Activated B cell treated with CpG ODN at 0.5 μM for 24 hours (primary cell): ENCODE results near the gene PHF24. TPM values are rescaled to one million over a fixed set of nuclear protein-coding genes. Genes with fewer than 3 reads are reported as not detected.

Experiments
- ATAC-seq: fragments of 200-7000 bp; cut with Tn5 transposase; one replicate; pipeline ENCODE4 v1.10.0; 2021; ENCODE audit warnings: low read depth, mild to moderate bottlenecking, moderate library complexity
- CTCF ChIA-PET: fragments of 350-600 bp; sonication (Branson Sonifier 250); formaldehyde crosslinking; loops from one replicate; lab custom pipeline; 2021; ENCODE audit warnings: antibody characterized with exemption; lab: Charles Lee
- POLR2A ChIA-PET: fragments of 350-600 bp; sonication (Branson Sonifier 250); formaldehyde crosslinking; loops from one replicate; lab custom pipeline; 2021; ENCODE audit warnings: antibody characterized with exemption; lab: Charles Lee
- DNase-seq: peaks from one replicate; pipeline ENCODE4 v3.0.0; 2022
- H3K27ac Mint-ChIP-seq: one replicate; pipeline ENCODE4 v1.8.0; 2020; ENCODE audit warnings: mixed read lengths
- H3K27me3 Mint-ChIP-seq: one replicate; pipeline ENCODE4 v1.8.0; 2021; ENCODE audit warnings: mixed read lengths
- H3K36me3 Mint-ChIP-seq: one replicate; pipeline ENCODE4 v1.8.0; 2021; ENCODE audit warnings: low read depth, mixed read lengths
- H3K4me1 Mint-ChIP-seq: one replicate; pipeline ENCODE4 v1.8.0; 2021; ENCODE audit warnings: mixed read lengths
- H3K4me3 Mint-ChIP-seq: one replicate; pipeline ENCODE4 v1.8.0; 2020; ENCODE audit warnings: mild to moderate bottlenecking, mixed read lengths
- H3K9me3 Mint-ChIP-seq: one replicate; pipeline ENCODE4 v1.8.0; 2020; ENCODE audit warnings: mixed read lengths
- CTCF ChIP-seq: fragments of 200-600 bp; IDR thresholded peaks from one replicate; pipeline ENCODE4 v1.8.0; 2022; ENCODE audit warnings: antibody characterized with exemption, mild to moderate bottlenecking
- intact Hi-C: fragments of 100-400 bp; cut with micrococcal nuclease; formaldehyde crosslinking; loops from one replicate; pipeline ENCODE4 v1.15.1; 2024
- total RNA-seq: library from RNA; stranded (reverse); gene quantifications from 2 replicates; pipeline ENCODE4 v1.2.3, GENCODE V29; 2022

PHF24 gene
- total RNA-seq, 1 donor from 2014 or later, result 0.13 TPM

- TF ChIP-seq CTCF, result no peak
- ChIA-PET POLR2A (no interaction called here), CTCF (no interaction called here)
- peak overlapping the region; percentile 22 for H3K27ac Mint-ChIP-seq
- no peak for ATAC-seq
- intact Hi-C loops, result loop anchor here (5.0 to 10.0 kb wide), 4 partner anchors 353 to 745 kb away; partner anchors contain the start of genes CREB3, DNAI1, FAM219A and RPP25L
- DNase-seq, result no peak
- peaks cover 2% of the 10 kb centered on the region for H3K27me3 Mint-ChIP-seq
- peak overlapping the region; percentile 16 for H3K4me3 Mint-ChIP-seq
- H3K4me1 Mint-ChIP-seq, result peaks cover 78% of the 10 kb centered on the region
- peaks cover 6% of the 10 kb centered on the region for H3K36me3 Mint-ChIP-seq
- no peaks in the 10 kb centered on the region for H3K9me3 Mint-ChIP-seq
Observed at GRCh38 chr9:34987160-34987901, 29.2 kb downstream of the PHF24 start.

GRCh38 chr9:34988218-34989002 is 30.3 kb downstream of the PHF24 start:
- H3K9me3 Mint-ChIP-seq, result no peaks in the 10 kb centered on the region
- intact Hi-C loops, result loop anchor here (1.0 to 10.0 kb wide), 14 partner anchors 63 to 744 kb away; partner anchors contain the start of genes CCDC107, CREB3, DNAI1 and FAM219A
- H3K27ac Mint-ChIP-seq, result peak overlapping the region; percentile 92
- POLR2A ChIA-PET, result interaction anchor here (2.1 kb wide), 1 partner anchor 83 kb away, joined by 8 read pairs; the partner anchor contains the start of gene VCP
- peaks cover 6% of the 10 kb centered on the region for H3K36me3 Mint-ChIP-seq
- peaks cover 2% of the 10 kb centered on the region for H3K27me3 Mint-ChIP-seq
- CTCF ChIA-PET, result no interaction called here
- no peak for ATAC-seq
- H3K4me3 Mint-ChIP-seq, result peak overlapping the region; percentile 97
- peaks cover 77% of the 10 kb centered on the region for H3K4me1 Mint-ChIP-seq
- no peak for TF ChIP-seq CTCF
- DNase-seq, result no peak

GRCh38 chr9:34989003-34989945 is 31.2 kb downstream of the PHF24 start, which contains the start of gene DNAJB5:
Gene DNAJB5 (plus strand): TSS chr9:34989745. CDS start chr9:34990631, 886 bp downstream.
- ATAC-seq, result peak; percentile 91
- no peak for TF ChIP-seq CTCF
- ChIA-PET POLR2A (interaction anchor here (0.6 to 2.1 kb wide), 8 partner anchors 24 to 1152 kb away, joined by 3 to 8 read pairs (median 4); partner anchors contain the start of genes STOML2 and VCP), CTCF (interaction anchor here (1.7 kb wide), 1 partner anchor 62 kb away, joined by 9 read pairs; no protein-coding TSS in a partner anchor)
- Mint-ChIP-seq H3K27ac (peak within 1 kb of the TSS; percentile 92), H3K27me3 (peaks cover 2% of the 10 kb centered on the region), H3K9me3 (no peaks in the 10 kb centered on the region), H3K4me3 (peak within 1 kb of the TSS; percentile 97), H3K36me3 (peaks cover 6% of the 10 kb centered on the region), H3K4me1 (peaks cover 77% of the 10 kb centered on the region)
- intact Hi-C loops, result loop anchor here (1.0 to 10.0 kb wide), 14 partner anchors 62 to 743 kb away; partner anchors contain the start of genes CCDC107, CREB3, DNAI1 and FAM219A
- DNase-seq, result peak; percentile 96

DNA sequence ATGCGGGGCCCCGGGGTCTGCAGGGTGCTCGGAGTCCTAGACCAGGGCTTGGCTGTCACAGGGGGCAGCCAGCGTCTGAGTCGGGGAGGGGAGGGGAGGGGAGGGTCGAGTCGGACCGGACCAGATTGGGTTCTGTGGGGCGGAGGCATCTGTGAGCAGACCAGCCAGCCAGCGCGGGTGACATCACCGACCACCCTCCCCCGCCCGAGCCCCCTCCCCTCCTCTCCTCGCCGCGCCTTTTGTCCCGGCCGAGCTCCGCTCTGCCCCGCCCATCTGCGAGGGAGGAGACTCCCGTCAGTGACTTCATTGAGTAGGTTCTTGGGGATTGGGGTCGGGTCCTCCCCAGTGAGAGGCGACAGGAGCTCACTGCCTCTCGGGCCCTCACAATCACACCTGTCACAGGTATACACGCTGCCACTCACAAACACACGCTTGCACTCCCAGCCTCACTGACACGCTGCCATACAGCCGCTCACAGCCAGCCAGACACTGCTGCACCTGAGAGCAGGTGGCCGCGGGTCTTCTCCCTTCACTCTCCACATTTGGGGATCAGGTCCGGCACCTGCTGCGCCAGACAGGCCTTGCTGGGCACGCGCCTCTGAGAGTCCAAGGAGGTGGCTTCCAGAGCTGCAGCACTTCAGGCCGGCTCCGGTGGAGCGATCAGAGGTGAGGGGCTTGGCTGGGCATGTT is 32.0 kb downstream of the PHF24 start:
- CTCF ChIA-PET, result interaction anchor here (1.7 kb wide), 1 partner anchor 61 kb away, joined by 9 read pairs; no protein-coding TSS in a partner anchor
- H3K27ac Mint-ChIP-seq, result peak overlapping the region; percentile 35

More for the DNA sequence above, 32.0 kb downstream of the PHF24 start:
- H3K4me3 Mint-ChIP-seq, result peak overlapping the region; percentile 97
- peaks cover 74% of the 10 kb centered on the region for H3K4me1 Mint-ChIP-seq
- POLR2A ChIA-PET, result interaction anchor here (0.6 to 2.1 kb wide), 8 partner anchors 23 to 1054 kb away, joined by 3 to 8 read pairs (median 4); partner anchors contain the start of genes STOML2 and VCP
- DNase-seq (no peak), ATAC-seq (no peak)
- H3K36me3 Mint-ChIP-seq, result peaks cover 6% of the 10 kb centered on the region
- TF ChIP-seq CTCF, result no peak
- peaks cover 2% of the 10 kb centered on the region for H3K27me3 Mint-ChIP-seq
- no peaks in the 10 kb centered on the region for H3K9me3 Mint-ChIP-seq
- intact Hi-C loops, result loop anchor here (1.0 to 10.0 kb wide), 14 partner anchors 61 to 742 kb away; partner anchors contain the start of genes CCDC107, CREB3, DNAI1 and FAM219A
